NCI-H2171 treated with DMSO at 0.1 percent for 48 hours (cell line): ENCODE measurements around the gene DEFB125.
A peak's percentile ranks its signal among the peaks of the same experiment; 100 is the strongest.
"Not testable (repeated sequence)": the region's sequence is repeated elsewhere in the genome, so short reads cannot be mapped to it uniquely, and the experiment has no call there.

Source experiments
- DNase-seq: peaks from one replicate; lab custom pipeline; 2025; lab: John Stamatoyannopoulos, UW

The DEFB125 gene

DNA sequence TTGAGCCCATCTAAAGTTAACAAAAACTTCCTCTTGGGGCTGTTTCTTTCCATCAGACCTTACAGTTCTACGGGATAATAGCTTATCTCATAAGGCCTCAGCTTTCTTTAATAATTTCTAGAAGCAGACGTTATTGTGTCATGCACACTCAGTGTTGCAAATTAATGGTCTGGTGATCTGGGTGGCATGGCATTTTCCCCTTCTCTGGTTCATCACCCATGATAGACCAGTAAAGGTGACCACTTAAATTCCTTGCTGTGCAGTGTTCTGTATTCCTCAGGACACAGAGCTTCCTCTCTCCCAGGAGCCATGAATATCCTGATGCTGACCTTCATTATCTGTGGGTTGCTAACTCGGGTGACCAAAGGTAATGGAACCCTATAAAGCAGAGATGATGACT lies at the start of gene DEFB125:
DEFB125 (plus strand) TSS at position 272 of the 400 bp plus-strand sequence; CDS start at position 310, 38 bp downstream.
- no peak for DNase-seq

GRCh38 chr20:60035-60918 lies 27.2 kb upstream of the DEFB125 start:
- no peak for DNase-seq

- DNase-seq: no peak
These were observed 26.2 kb upstream of the DEFB125 start for GRCh38 chr20:61230-61629.

DNA sequence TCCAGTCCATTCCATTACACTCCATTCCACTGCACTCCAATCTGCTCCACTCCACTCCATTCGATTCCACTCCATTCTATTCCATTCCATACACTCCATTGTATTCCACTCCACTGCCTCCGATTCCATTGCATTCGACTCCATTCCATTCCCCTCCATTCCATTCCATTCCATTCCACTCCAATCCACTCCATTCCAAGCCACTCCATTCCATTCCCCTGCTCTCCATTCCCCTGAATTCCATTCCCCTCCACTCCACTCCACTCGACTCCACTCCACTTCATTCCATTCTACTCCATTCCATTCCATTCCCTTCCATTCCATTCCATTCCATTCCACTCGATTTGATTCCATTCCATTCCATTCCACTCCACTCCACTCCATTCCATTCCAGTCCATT lies 25.7 kb upstream of the DEFB125 start:
- DNase-seq: no peak

DNA sequence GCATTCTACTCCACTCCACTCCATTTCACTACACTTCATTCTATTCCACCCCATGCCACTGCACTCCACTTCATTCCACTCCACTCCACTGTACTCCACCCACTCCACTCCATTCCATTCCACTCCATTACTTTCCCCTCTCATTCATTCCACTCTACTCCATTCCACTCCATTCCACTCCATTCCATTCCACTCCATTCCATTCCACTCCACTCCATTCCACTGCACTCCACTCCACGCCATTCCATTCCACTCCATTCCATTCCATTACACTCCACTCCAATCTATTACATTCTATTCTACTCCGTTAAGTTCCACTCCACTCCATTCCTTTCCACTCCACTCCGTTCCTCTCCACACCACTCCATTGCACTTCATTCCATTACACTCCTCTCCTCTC lies 25.0 kb upstream of the DEFB125 start:
- DNase-seq: no peak

DNA sequence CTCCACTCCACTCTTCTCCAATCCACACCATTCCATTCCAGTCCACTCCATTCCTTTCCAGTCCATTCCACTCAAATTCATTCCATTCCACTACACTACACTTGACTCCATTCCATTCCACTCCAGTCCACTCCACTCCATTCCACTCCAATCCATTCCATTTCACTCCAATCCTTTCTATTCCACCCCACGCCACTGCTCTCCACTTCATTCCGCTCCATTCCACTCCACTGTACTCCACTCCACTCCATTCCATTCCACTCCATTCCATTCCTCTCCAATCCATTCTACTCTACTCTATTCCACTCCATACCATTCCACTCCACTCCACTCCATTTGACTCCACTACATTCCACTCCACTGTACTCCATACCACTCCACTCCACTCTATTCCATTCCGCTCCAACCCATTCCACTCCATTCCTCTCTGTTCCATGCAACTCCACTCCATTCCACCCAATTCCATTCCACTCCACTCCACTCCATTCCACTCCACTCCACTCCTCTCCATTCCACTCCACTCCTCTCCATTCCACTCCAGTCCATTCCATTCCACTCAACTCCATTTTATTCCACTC lies 23.4 kb upstream of the DEFB125 start:
- no peak for DNase-seq

GRCh38 chr20:64766-65322 lies 22.6 kb upstream of the DEFB125 start:
- DNase-seq: no peak

GRCh38 chr20:77231-77630 lies 10.2 kb upstream of the DEFB125 start:
- DNase-seq: no peak

GRCh38 chr20:78338-78737 lies 9.1 kb upstream of the DEFB125 start:
- DNase-seq: no peak

GRCh38 chr20:79565-79964 lies 7.9 kb upstream of the DEFB125 start:
- no peak for DNase-seq

DNA sequence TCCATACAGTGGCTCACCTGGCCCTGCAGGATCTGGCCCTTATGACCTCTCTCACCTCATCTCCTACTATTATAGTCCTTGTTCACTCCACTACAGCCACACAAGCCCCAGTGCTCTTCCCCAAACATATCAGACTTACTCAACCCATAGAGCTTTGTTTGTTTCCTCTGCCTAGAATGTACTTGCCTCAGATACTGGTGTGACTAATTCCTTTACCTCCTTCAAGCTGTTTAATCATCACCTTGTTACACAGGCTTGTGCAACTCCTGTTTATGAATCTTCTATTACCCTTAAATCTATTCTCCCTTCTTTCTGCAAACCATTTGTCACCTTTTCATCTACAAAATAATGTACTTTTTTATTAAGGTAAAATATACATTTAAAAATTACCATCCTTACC lies 3.2 kb downstream of the DEFB125 start:
- DNase-seq: no peak

- no peak for DNase-seq
These were observed 6.2 kb downstream of the DEFB125 start for GRCh38 chr20:93641-94040.

GRCh38 chr20:95215-95614 lies 7.7 kb downstream of the DEFB125 start:
- no peak for DNase-seq

DNA sequence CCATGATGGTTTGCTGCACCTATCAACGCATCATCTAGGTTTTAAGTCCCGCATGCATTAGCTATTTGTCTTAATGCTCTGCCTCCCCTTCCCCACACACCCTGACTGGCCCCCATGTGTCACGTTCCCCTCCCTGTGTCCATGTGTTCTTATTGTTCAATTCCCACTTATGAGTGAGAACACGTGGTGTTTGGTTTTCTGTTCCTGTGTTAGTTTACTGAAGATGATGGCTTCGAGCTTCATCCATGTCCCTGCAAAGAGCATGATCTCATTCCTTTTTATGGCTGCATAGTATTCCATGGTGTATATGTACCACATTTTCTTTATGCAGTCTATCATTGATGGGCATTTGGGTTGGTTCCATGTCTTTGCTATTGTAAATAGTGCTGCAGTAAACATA lies 10.2 kb downstream of the DEFB125 start:
- not testable (repeated sequence) for DNase-seq

GRCh38 chr20:101975-102374 lies 14.5 kb downstream of the DEFB125 start:
- no peak for DNase-seq

DNA sequence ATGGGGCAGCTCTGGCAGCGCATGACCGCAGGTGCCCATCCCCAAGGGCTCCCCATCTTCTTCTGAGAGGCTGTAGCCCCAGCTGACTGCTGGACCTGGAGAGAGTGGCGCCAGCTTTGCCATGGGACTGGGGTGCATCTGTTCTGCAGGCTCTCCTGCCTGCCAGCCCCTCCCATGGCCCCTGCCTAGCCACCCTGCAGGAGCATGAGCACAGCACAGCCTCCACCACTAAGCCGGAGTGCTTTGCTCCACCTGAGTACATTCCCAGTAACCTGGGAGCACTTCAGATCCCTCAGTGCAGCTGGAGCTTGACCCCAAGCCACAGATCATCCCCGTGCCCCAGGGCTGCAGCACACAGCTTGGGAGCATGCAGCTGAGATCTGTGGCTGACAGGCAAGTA lies 16.0 kb downstream of the DEFB125 start:
- DNase-seq: no peak

GRCh38 chr20:112396-112795 lies 24.9 kb downstream of the DEFB125 start:
- no peak for DNase-seq

- DNase-seq: no peak
These were observed 30.0 kb downstream of the DEFB125 start for GRCh38 chr20:117518-117917.

- DNase-seq: not testable (repeated sequence)
These were observed 42.4 kb downstream of the DEFB125 start for GRCh38 chr20:129786-130323.

GRCh38 chr20:137668-138490 lies 50.4 kb downstream of the DEFB125 start:
- peak; percentile 79 for DNase-seq

- no peak for DNase-seq
These were observed 54.8 kb downstream of the DEFB125 start, which contains the start of gene DEFB126 for GRCh38 chr20:142290-142689. Gene DEFB126 (plus strand): TSS chr20:142590. CDS start chr20:142629, 39 bp downstream.

DNA sequence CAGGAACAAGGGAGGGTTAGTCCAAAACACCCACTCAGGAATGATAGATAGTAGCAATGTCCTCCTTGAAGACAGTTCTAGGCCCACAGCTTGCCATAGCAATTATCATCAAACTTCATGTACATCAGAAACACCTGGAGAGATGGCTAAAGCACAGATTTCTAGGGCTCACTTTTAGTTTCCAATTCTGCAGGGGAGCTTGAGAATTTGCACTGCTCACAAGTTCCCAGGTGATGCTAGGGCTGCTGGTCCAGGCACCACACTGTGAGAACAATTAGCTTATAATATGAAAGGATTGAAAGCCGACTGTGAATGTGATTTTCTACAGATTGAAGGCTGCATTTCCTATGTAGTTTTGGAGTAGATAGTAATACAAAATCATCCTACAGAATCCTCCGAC lies 58.4 kb downstream of the DEFB125 start:
- DNase-seq: no peak
